Mucosa of descending colon (tissue), 3 donors: ENCODE measurements around the gene LMX1B. TPM values are rescaled to one million over a fixed set of nuclear protein-coding genes. Genes with fewer than 3 reads are reported as not detected.

Experiments
- ATAC-seq: fragments of 200-7000 bp; cut with Tn5 transposase; one replicate; pipeline ENCODE4 v1.9.1; 2020; ENCODE audit warnings: mild to moderate bottlenecking, moderate library complexity
- DNase-seq, 3 donors: peaks; one replicate each; pipeline ENCODE4 v3.0.0-alpha.2; 2020
- H3K36me3 ChIP-seq: fragments of 200-600 bp; one replicate; pipeline ENCODE4 v1.8.0; 2021; ENCODE audit warnings: low read depth, mild to moderate bottlenecking
- H3K4me1 ChIP-seq: fragments of 200-600 bp; one replicate; pipeline ENCODE4 v1.8.0; 2021; ENCODE audit warnings: low read depth, mild to moderate bottlenecking
- H3K4me3 ChIP-seq: fragments of 200-600 bp; one replicate; pipeline ENCODE4 v1.8.0; 2021; ENCODE audit warnings: mild to moderate bottlenecking
- H3K9me3 ChIP-seq: fragments of 200-600 bp; one replicate; pipeline ENCODE4 v1.8.0; 2021; ENCODE audit warnings: mild to moderate bottlenecking
- intact Hi-C, 2 donors: fragments of 100-400 bp; cut with DNase I in 1 of 2; cut with micrococcal nuclease in 1 of 2; formaldehyde crosslinking; loops; one replicate each; pipeline versions ENCODE4 v1.11.0 to v1.11.1; 2022; cut with DNase I, micrococcal nuclease
- total RNA-seq, 3 donors: library from RNA; stranded (reverse); fragmentation: NEBNext Ultra II Directional in 2 of 3; extraction: Animal tissue kit (Norgen Biotek cat#: 25700) in 2 of 3; gene quantifications; one replicate each; pipeline versions ENCODE4 v1.2.1 to v1.2.4, GENCODE V29; 2021 to 2023
- TF ChIP-seq, protein P1 (sequence below): fragments of 200-600 bp; IDR thresholded peaks from one replicate; pipeline ENCODE4 v1.8.0; 2022; ENCODE audit warnings: antibody characterized with exemption, mild to moderate bottlenecking
- donor health status: DM: no; HTN: no; CAD: no; lungs with moderate emphysema.
- donor health status: DM: no; HTN: no; CAD: no.
- donor health status: DM: no; HTN: yes; CAD: no.

Gene LMX1B
- total RNA-seq, 3 donors from 2014 or later: 0.14 to 0.51 TPM; not detected in 1

DNA sequence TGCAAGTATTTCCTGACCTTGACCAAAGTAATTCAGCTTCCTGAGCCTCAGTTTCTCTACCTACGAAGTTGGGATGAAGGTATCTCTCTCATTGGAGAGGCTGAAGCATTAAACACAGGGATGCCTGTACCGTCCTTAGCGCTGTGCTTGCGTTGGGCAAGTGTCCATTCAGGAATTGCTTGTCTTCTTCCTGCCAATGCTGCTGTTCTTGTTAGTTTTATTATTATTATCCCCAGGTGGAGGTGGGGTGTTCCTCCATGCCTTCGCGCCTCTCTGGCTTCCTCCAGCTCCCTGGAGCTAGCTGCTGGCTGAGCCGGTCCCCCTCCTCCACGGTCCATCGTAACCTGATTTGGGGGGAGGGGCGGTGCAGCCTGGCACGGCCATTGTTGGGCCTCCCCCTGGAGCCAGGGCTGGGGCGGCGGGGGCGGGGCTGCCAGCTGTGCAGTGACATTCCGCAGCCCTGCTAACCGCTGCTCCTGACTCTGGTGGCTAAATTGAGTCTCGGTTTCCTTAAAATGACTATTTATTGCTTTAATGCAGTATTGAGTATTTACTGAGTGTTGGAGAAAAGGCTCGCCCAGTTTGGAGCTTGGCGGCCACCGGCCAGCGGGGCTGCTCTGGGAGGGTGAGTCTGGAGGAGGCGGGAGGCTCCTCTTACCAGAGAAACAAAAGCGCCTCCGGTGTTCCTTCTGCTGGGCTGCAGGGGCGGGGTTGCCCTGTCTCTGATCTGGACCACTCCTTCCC is 51.3 kb downstream of the LMX1B start:
- ATAC-seq (no peak), DNase-seq (no peak)
- intact Hi-C loops: no loop called here
- H3K9me3 ChIP-seq: no peaks in the 10 kb centered on the region
- no peak overlapping the region for H3K4me3 ChIP-seq
- H3K36me3 ChIP-seq: no peaks in the 10 kb centered on the region
- H3K4me1 ChIP-seq: peaks cover 6% of the 10 kb centered on the region
- TF ChIP-seq, protein P1, sequence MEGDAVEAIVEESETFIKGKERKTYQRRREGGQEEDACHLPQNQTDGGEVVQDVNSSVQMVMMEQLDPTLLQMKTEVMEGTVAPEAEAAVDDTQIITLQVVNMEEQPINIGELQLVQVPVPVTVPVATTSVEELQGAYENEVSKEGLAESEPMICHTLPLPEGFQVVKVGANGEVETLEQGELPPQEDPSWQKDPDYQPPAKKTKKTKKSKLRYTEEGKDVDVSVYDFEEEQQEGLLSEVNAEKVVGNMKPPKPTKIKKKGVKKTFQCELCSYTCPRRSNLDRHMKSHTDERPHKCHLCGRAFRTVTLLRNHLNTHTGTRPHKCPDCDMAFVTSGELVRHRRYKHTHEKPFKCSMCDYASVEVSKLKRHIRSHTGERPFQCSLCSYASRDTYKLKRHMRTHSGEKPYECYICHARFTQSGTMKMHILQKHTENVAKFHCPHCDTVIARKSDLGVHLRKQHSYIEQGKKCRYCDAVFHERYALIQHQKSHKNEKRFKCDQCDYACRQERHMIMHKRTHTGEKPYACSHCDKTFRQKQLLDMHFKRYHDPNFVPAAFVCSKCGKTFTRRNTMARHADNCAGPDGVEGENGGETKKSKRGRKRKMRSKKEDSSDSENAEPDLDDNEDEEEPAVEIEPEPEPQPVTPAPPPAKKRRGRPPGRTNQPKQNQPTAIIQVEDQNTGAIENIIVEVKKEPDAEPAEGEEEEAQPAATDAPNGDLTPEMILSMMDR: no peak

DNA sequence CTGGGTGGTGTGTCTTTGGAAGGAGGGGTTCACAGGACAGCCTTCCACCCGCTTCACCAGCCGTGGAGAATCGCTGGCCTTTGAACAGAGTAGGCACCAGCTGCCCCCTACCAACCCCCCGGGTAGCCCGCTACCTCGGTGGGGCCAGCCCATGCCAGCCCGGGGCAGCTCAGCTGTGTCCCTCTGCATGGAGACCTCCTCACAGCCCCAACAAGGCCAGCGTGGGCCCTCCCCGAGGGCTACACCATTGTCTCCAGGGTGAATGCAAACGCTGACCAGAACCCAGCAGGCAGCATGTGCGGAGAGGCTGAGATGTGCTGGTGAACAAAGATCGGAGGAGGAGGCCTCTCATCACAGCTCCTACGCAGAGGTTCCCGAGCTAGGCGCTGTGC is 51.9 kb downstream of the LMX1B start:
- Histone ChIP-seq H3K9me3 (no peaks in the 10 kb centered on the region), H3K4me3 (no peak overlapping the region), H3K4me1 (peaks cover 6% of the 10 kb centered on the region), H3K36me3 (no peaks in the 10 kb centered on the region)
- ATAC-seq (no peak), DNase-seq (no peak)
- intact Hi-C loops: no loop called here
- TF ChIP-seq, protein P1: no peak

DNA sequence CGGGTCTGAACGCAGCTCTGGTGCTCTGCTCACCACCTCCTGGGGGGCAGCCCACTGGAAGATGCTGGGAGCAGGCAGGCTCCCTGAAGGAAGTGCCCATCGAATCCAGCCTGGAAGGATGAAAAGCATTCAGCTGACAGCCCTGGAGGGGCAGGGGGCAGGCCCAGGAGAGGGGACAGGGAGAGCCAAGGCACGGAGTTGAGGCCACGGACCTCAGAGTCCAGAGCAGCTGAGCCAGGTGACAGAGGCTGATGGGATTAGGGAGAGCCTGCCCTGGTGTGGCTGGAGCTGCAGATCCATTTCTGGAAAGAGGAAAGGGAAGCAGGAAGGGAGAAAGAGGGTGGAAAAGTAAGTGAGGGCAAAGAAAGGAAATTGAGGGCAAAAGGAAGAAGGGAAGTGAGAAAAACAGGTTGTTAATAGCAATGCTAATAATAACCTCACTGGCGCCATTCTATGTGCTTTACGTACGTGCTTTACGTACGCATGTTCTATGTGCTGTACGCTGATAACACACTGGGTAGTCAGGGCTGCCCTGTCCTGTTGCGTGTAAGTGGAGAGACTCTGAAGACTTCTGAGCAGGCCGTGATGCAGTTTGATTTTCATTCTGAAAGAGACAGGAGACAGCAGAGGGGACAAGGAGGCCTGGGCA is 52.6 kb downstream of the LMX1B start:
- H3K9me3 ChIP-seq: no peaks in the 10 kb centered on the region
- no peak for DNase-seq
- intact Hi-C loops: no loop called here
- H3K4me1 ChIP-seq: peaks cover 6% of the 10 kb centered on the region
- TF ChIP-seq, protein P1: no peak
- no peak for ATAC-seq
- H3K36me3 ChIP-seq: no peaks in the 10 kb centered on the region
- H3K4me3 ChIP-seq: no peak overlapping the region

DNA sequence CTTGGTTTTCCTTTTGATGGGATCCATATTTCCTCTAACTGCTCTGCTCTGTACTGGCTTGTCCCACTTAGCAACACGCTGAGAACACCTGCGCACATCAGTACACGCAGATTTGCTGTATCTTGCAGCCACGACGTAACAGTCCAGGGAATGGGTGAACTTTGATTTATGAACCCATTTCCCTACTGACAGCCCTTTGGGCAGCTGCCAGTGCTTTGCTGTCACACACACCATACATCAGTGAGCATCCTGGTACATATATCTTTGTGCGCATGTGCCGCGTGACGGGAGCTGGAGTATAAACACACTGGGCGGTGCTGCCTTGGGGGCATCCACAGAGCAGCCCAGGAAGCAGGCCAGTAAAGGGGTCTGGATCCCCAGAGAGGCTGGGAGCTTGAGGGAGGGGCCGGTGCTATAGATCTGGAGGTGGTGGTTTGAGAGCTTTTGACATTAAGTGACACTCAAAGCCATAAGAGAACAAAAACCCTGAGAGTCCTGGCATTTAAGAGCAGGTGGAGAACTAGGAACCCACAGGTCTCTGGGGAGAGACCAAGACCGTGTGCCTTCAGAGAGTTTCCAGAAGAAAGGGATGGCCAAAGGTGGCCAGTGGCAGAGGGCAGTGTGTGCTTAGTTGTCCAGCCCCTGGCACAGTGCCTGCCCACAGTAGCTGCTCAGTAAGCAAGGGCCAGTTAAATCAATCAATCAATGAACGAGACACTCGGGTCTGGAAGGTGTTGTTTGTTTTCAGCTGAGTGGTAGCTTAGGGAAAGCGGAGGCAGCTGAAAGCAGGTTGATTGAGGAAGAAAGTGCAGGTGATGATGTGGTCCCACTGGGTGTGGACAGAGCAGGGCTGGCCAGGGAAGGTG is 53.7 kb downstream of the LMX1B start:
- no peaks in the 10 kb centered on the region for H3K9me3 ChIP-seq
- peaks cover 2% of the 10 kb centered on the region for H3K4me1 ChIP-seq
- TF ChIP-seq, protein P1: no peak
- DNase-seq: no peak
- intact Hi-C loops: no loop called here
- peak; percentile 26 for ATAC-seq
- no peak overlapping the region for H3K4me3 ChIP-seq
- no peaks in the 10 kb centered on the region for H3K36me3 ChIP-seq

DNA sequence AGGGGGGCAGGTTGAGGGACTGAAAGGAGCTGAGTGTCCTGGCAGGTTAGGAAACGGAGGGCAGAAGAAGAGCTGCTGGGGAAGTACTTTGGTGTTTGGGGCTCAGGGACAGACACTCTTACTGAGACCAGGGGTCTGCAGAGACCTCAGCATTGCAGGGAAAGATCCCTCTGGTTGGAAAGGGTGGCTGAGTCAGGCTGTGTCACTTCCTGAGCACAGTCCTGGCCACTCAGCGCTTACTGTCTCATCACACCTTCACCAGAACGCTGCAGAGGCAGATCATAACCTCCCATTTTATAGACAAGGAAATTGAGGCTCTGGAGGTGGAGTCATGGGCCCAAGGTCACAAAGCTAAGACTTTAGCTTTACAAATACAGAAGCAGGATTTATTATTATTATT is 54.3 kb downstream of the LMX1B start:
- no peaks in the 10 kb centered on the region for H3K4me1 ChIP-seq
- H3K36me3 ChIP-seq: no peaks in the 10 kb centered on the region
- TF ChIP-seq, protein P1: no peak
- no peak for DNase-seq
- ATAC-seq: no peak
- intact Hi-C loops: no loop called here
- H3K9me3 ChIP-seq: no peaks in the 10 kb centered on the region
- H3K4me3 ChIP-seq: no peak overlapping the region
